ENCODE measurements around the gene RAB32. TPM values are rescaled to one million over a fixed set of nuclear protein-coding genes. Genes with fewer than 3 reads are reported as not detected.

Gene RAB32
- total RNA-seq, 4 donors from 2014 or later: 1.2 to 4.3 (median 3.2) TPM

- H3K27ac ChIP-seq: peak overlapping the region; percentile 81 to 89 (median 84)
- DNase-seq (no peak), ATAC-seq (no peak)
- peaks cover 3 to 5% of the 10 kb centered on the region in 2 donors for H3K4me1 ChIP-seq
- H3K36me3 ChIP-seq: no peaks in the 10 kb centered on the region
- intact Hi-C loops (cut with DNase I; ENCODE audit: low total_unique reads): loop anchor here (5.0 to 10.0 kb wide), 4 partner anchors 160 to 807 kb away; partner anchors contain the start of genes EPM2A, FBXO30 and SHPRH
- no peaks in the 10 kb centered on the region for H3K9me3 ChIP-seq
- in situ Hi-C loops (cut with MboI; ENCODE audit: low sequenced_read_pairs in 4 of 4): loop anchor here in 1 of 4 donors (25.0 kb wide), 1 partner anchor 582 kb away; the partner anchor contains the start of gene SHPRH
- H3K4me3 ChIP-seq: peak overlapping the region; percentile 61 to 70 (median 67)
- TF ChIP-seq POLR2A (IDR thresholded peaks at IDR 0.05) (no peak), CTCF (IDR thresholded peaks at IDR 0.05 in 4 of 5, conservative IDR thresholded peaks at IDR 0.05 in 1 of 5) (no peak)
- no peaks in the 10 kb centered on the region for H3K27me3 ChIP-seq
These were observed 1.1 kb downstream of the RAB32 start for GRCh38 chr6:146544616-146545182.

GRCh38 chr6:146545581-146545980, 1.9 kb downstream of the RAB32 start:
- Histone ChIP-seq H3K27me3 (no peaks in the 10 kb centered on the region), H3K4me1 (peaks cover 3 to 5% of the 10 kb centered on the region in 2 donors), H3K27ac (peak overlapping the region; percentile 81 to 89 (median 84)), H3K4me3 (peak overlapping the region; percentile 13 to 70 (median 64)), H3K9me3 (no peaks in the 10 kb centered on the region), H3K36me3 (no peaks in the 10 kb centered on the region)
- ATAC-seq: no peak
- no peak for DNase-seq
- no peak for TF ChIP-seq CTCF (IDR thresholded peaks at IDR 0.05 in 4 of 5, conservative IDR thresholded peaks at IDR 0.05 in 1 of 5)
- peak in 1 of 2 donors; percentile 8 for TF ChIP-seq POLR2A (IDR thresholded peaks at IDR 0.05)
- intact Hi-C loops (cut with DNase I; ENCODE audit: low total_unique reads): loop anchor here (10.0 kb wide), 2 partner anchors 159 to 581 kb away; partner anchors contain the start of gene SHPRH
- in situ Hi-C loops (cut with MboI; ENCODE audit: low sequenced_read_pairs in 4 of 4): loop anchor here in 1 of 4 donors (25.0 kb wide), 1 partner anchor 583 kb away; the partner anchor contains the start of gene SHPRH

- intact Hi-C loops (cut with DNase I; ENCODE audit: low total_unique reads): loop anchor here (10.0 kb wide), 2 partner anchors 158 to 582 kb away; partner anchors contain the start of gene SHPRH
- no peaks in the 10 kb centered on the region for H3K27me3 ChIP-seq
- in situ Hi-C loops (cut with MboI; ENCODE audit: low sequenced_read_pairs in 4 of 4): loop anchor here in 1 of 4 donors (25.0 kb wide), 1 partner anchor 584 kb away; the partner anchor contains the start of gene SHPRH
- no peak overlapping the region for H3K4me3 ChIP-seq
- peak; percentile 36 to 47 for ATAC-seq
- H3K36me3 ChIP-seq: no peaks in the 10 kb centered on the region
- H3K4me1 ChIP-seq: peaks cover 5 to 7% of the 10 kb centered on the region in 2 donors
- H3K9me3 ChIP-seq: no peaks in the 10 kb centered on the region
- TF ChIP-seq CTCF (IDR thresholded peaks at IDR 0.05 in 4 of 5, conservative IDR thresholded peaks at IDR 0.05 in 1 of 5) (no peak), POLR2A (IDR thresholded peaks at IDR 0.05) (peak in 1 of 2 donors; percentile 27)
- peak overlapping the region; percentile 81 to 89 (median 84) for H3K27ac ChIP-seq
- DNase-seq: peak in 1 of 2 donors; percentile 19
These were observed 2.9 kb downstream of the RAB32 start for GRCh38 chr6:146546443-146547043.

GRCh38 chr6:146547889-146548288, 4.3 kb downstream of the RAB32 start:
- no peaks in the 10 kb centered on the region for H3K36me3 ChIP-seq
- DNase-seq: no peak
- TF ChIP-seq POLR2A (IDR thresholded peaks at IDR 0.05): no peak
- TF ChIP-seq CTCF (IDR thresholded peaks at IDR 0.05 in 4 of 5, conservative IDR thresholded peaks at IDR 0.05 in 1 of 5): no peak
- H3K4me3 ChIP-seq: no peak overlapping the region
- intact Hi-C loops (cut with DNase I; ENCODE audit: low total_unique reads): loop anchor here (10.0 kb wide), 2 partner anchors 157 to 583 kb away; partner anchors contain the start of gene SHPRH
- H3K9me3 ChIP-seq: no peaks in the 10 kb centered on the region
- H3K27ac ChIP-seq: no peak overlapping the region
- in situ Hi-C loops (cut with MboI; ENCODE audit: low sequenced_read_pairs in 4 of 4): loop anchor here in 1 of 4 donors (25.0 kb wide), 1 partner anchor 586 kb away; the partner anchor contains the start of gene SHPRH
- H3K4me1 ChIP-seq: peaks cover 5 to 11% of the 10 kb centered on the region in 2 donors
- ATAC-seq: no peak
- H3K27me3 ChIP-seq: no peaks in the 10 kb centered on the region
